ENCODE results near the gene OTUD4.

OTUD4 gene

GRCh38 chr4:145130130-145130529 is 50.3 kb downstream of the OTUD4 start:
- no peak for TF ChIP-seq CTCF (IDR thresholded peaks at IDR 0.05; ENCODE audit: control insufficient read depth, extremely low read depth, insufficient read depth)
- no peak for DNase-seq (ENCODE audit: low read depth)
- H3K4me3 ChIP-seq (ENCODE audit: low read depth, low read length), result no peak overlapping the region

DNA sequence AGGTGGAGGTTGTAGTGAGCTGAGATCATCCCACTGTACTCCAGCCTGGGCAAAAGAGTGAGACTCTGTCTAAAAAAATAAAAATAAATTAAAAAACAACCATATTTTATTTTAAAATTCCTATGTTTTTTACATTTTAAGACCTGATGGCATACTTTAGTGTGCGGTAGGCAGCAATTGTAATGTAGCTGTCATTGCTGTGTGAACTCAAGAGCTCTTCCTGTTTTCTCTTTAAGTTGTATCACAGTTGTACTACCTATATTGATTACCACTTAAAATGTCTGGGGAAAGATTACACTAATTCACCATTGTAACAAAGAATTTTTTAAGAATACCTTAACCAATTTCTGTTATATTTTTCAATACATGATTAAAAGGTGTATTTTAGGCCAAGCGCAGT is 55.0 kb downstream of the OTUD4 start:
- DNase-seq (ENCODE audit: low read depth), result no peak
- no peak overlapping the region for H3K4me3 ChIP-seq (ENCODE audit: low read depth, low read length)
- TF ChIP-seq CTCF (IDR thresholded peaks at IDR 0.05; ENCODE audit: control insufficient read depth, extremely low read depth, insufficient read depth), result no peak

GRCh38 chr4:145108128-145108527 is 72.3 kb downstream of the OTUD4 start:
- no peak for TF ChIP-seq CTCF (IDR thresholded peaks at IDR 0.05; ENCODE audit: control insufficient read depth, extremely low read depth, insufficient read depth)
- H3K4me3 ChIP-seq (ENCODE audit: low read depth, low read length), result no peak overlapping the region
- no peak for DNase-seq (ENCODE audit: low read depth)

GRCh38 chr4:145107126-145107525 is 73.3 kb downstream of the OTUD4 start:
- no peak for TF ChIP-seq CTCF (IDR thresholded peaks at IDR 0.05; ENCODE audit: control insufficient read depth, extremely low read depth, insufficient read depth)
- no peak overlapping the region for H3K4me3 ChIP-seq (ENCODE audit: low read depth, low read length)
- DNase-seq (ENCODE audit: low read depth), result no peak

DNA sequence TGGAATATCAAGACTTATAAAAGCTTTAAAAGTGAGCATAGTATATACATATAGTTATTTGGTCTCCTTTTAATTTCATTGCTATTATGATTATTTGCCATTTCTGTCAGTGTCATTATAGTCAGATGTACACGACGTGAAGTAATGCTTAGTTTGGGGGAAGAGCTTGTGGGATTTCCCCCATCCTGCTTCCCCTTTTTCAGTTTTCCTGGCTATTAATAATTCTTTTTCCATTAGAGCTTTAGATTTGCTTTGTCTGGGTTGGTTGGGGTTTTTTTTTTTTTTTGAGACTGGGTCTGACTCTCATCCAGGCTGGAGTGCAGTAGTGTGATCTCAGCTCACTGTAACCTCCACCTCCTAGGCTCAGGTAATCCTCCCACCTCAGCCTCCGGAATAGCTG is 76.9 kb downstream of the OTUD4 start:
- no peak for DNase-seq (ENCODE audit: low read depth)
- no peak overlapping the region for H3K4me3 ChIP-seq (ENCODE audit: low read depth, low read length)
- no peak for TF ChIP-seq CTCF (IDR thresholded peaks at IDR 0.05; ENCODE audit: control insufficient read depth, extremely low read depth, insufficient read depth)

DNA sequence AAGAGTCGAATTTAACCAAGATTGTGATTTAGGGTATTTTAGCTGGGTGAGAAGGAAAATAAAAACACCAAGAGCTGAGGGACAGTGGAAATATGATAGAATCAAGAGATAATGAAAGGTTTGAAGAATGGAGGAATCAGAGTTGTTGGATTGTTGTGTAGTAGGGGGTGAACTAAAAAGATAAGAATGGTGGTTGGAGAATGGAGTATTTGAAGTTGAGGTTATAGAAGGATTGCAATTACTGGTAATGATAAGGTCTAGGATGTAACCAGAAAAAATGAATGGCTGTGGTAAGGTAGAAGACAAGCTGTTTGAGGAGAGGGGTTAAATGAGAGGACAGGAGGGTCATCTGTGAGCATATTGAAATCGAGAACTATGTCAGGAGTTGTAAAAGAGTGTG is 77.8 kb downstream of the OTUD4 start:
- no peak for TF ChIP-seq CTCF (IDR thresholded peaks at IDR 0.05; ENCODE audit: control insufficient read depth, extremely low read depth, insufficient read depth)
- H3K4me3 ChIP-seq (ENCODE audit: low read depth, low read length), result no peak overlapping the region
- DNase-seq (ENCODE audit: low read depth), result no peak

DNA sequence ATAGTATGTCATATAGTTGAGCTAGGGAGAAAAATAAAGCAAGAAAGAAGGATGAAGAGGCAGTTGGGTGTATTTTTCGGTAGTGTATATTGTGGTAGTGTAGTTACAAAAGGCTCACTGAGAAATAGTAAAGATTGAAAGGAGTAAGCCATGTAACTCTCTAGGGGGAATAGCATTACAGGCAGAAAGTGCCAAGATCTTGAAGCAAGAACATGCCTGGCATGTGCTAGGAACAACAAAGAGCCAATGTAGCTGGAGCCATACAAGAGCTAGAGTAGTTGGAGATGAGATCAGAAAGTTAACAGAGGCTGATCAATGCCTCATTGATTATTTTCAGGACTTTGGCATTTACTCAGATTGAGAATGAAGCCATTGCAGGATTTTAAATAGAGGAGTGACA is 79.3 kb downstream of the OTUD4 start:
- TF ChIP-seq CTCF (IDR thresholded peaks at IDR 0.05; ENCODE audit: control insufficient read depth, extremely low read depth, insufficient read depth), result no peak
- DNase-seq (ENCODE audit: low read depth), result no peak
- no peak overlapping the region for H3K4me3 ChIP-seq (ENCODE audit: low read depth, low read length)
